ENCODE data around the gene GPR61. TPM values are rescaled to one million over a fixed set of nuclear protein-coding genes. Genes with fewer than 3 reads are reported as not detected.

The GPR61 gene
- total RNA-seq, 1 experiment from 2014 or later: 0.48 TPM

- H3K4me3 Mint-ChIP-seq: no peak overlapping the region
- peaks cover 17 to 20% of the 10 kb centered on the region in 2 experiments for H3K4me1 Mint-ChIP-seq
- no peaks in the 10 kb centered on the region for H3K9me3 ChIP-seq (ENCODE audit: control insufficient read depth, low read depth, low read length)
- H4K8ac ChIP-seq (replicated peaks; ENCODE audit: insufficient read length, low read depth, low read length): no peak overlapping the region
- no peak overlapping the region for H3K4ac ChIP-seq (ENCODE audit: low read depth, low read length)
- no peak overlapping the region for H3K9ac ChIP-seq (ENCODE audit: extremely low read depth, insufficient read length, low read length)
- H2AK5ac ChIP-seq (ENCODE audit: insufficient read length, low read length): no peak overlapping the region
- no peaks in the 10 kb centered on the region for H3K23me2 ChIP-seq (ENCODE audit: insufficient read length, low read depth, low read length, poor library complexity, severe bottlenecking)
- no peak for TF ChIP-seq CTCF (conservative IDR thresholded peaks at IDR 0.05)
- no peak overlapping the region for H3K14ac ChIP-seq (ENCODE audit: insufficient read depth, low read length)
- no peak overlapping the region for H4K5ac ChIP-seq (ENCODE audit: insufficient read length, low read depth, low read length)
- no peak overlapping the region for H3K27ac ChIP-seq (ENCODE audit: insufficient read length, low read depth, low read length)
- H2BK12ac ChIP-seq (ENCODE audit: insufficient read length, low read depth, low read length): no peak overlapping the region
- no peak overlapping the region for H3K27ac Mint-ChIP-seq
- no peaks in the 10 kb centered on the region for H3K79me1 ChIP-seq (ENCODE audit: insufficient read depth, low read depth, low read length, poor library complexity, severe bottlenecking)
- H2AFZ ChIP-seq (ENCODE audit: low read length): no peak overlapping the region
- no peak overlapping the region for H3K56ac ChIP-seq (ENCODE audit: insufficient read length, low read depth, low read length)
- no peaks in the 10 kb centered on the region for H3K27me3 ChIP-seq (ENCODE audit: insufficient read depth, low read length)
- no peak overlapping the region for H3K23ac ChIP-seq (ENCODE audit: insufficient read length, low read depth, low read length)
- no peak overlapping the region for H4K91ac ChIP-seq (ENCODE audit: insufficient read length, low read depth, low read length)
- no peak overlapping the region for H2BK15ac ChIP-seq (ENCODE audit: low read depth, low read length)
- H3K79me2 ChIP-seq (ENCODE audit: insufficient read depth, low read length): no peaks in the 10 kb centered on the region
- H2BK20ac ChIP-seq (ENCODE audit: low read depth, low read length, poor library complexity, severe bottlenecking): no peak overlapping the region
- no CpG with 5 or more reads among the region's 5 CpGs for WGBS (ENCODE audit: extremely low coverage, insufficient read length, low lambda C conversion rate)
- peaks cover 0 to 5% (median 2%) of the 10 kb centered on the region in 3 experiments; a peak in 4 of 7 replicates for H3K36me3 Mint-ChIP-seq (ENCODE audit: insufficient read depth in 1 of 3, low read depth in 3 of 3)
- no peak overlapping the region for H2BK5ac ChIP-seq (ENCODE audit: insufficient read length, low read length)
- no peak overlapping the region for H3T11ph ChIP-seq (ENCODE audit: low read length)
- no peaks in the 10 kb centered on the region for H3K9me3 Mint-ChIP-seq
- H2BK120ac ChIP-seq (ENCODE audit: low read depth, low read length, poor library complexity, severe bottlenecking): no peak overlapping the region
- H3K4me1 ChIP-seq (ENCODE audit: insufficient read depth, low read length): peaks cover 2% of the 10 kb centered on the region; the same call in 1 of the 2 replicates
- no peaks in the 10 kb centered on the region for H4K20me1 ChIP-seq (ENCODE audit: control insufficient read depth, insufficient read depth, insufficient read length)
- no peak overlapping the region for H3K18ac ChIP-seq (ENCODE audit: insufficient read length, low read depth, low read length)
- H3K4me2 ChIP-seq (ENCODE audit: insufficient read depth, insufficient read length, low read length): no peak overlapping the region
- no peak for DNase-seq
- peaks cover 2% of the 10 kb centered on the region for H3K27me3 Mint-ChIP-seq (ENCODE audit: low read depth)
These were observed 37.9 kb upstream of the GPR61 start for GRCh38 chr1:109501644-109502363.
